Endometrial microvascular endothelial cells (primary cell): ENCODE results near the gene MPL. TPM values are rescaled to one million over a fixed set of nuclear protein-coding genes. Genes with fewer than 3 reads are reported as not detected.

Source experiments
- in situ Hi-C: cut with HindIII; loops from 2 replicates; pipeline ENCODE4 v1.10.0; 2017; ENCODE audit warnings: low sequenced_read_pairs, low pct_unique_long_range_greater_than_20kb; ENCODE audit errors: inconsistent ontology term
- total RNA-seq: library from RNA; depleted of rRNA; stranded (reverse); fragments of >200 nt; gene quantifications from one replicate; pipeline ENCODE4 v1.2.3, GENCODE V29; 2015; ENCODE audit errors: inconsistent ontology term

MPL gene
- total RNA-seq, 1 donor from 2014 or later = not detected

DNA sequence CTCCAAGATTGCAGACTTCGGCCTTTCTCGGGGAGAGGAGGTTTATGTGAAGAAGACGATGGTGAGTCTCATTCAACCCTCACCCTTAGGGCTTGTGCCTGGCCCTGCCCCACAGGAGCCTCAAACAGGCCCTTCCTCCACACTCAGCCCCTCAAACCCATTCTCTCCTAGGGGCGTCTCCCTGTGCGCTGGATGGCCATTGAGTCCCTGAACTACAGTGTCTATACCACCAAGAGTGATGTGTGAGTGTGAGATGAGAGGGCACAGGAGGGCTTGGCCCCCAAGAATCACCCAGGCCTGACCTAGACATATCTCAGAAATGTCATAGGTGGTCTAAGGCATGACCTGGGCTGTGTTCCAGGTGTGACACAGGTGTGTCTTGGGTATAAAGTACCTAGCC lies 18.3 kb upstream of the MPL start:
- in situ Hi-C loops = no loop called here

GRCh38 chr1:43319766-43320165 lies 17.9 kb upstream of the MPL start:
- in situ Hi-C loops = no loop called here

GRCh38 chr1:43321331-43321891 lies 16.2 kb upstream of the MPL start:
- in situ Hi-C loops = no loop called here

DNA sequence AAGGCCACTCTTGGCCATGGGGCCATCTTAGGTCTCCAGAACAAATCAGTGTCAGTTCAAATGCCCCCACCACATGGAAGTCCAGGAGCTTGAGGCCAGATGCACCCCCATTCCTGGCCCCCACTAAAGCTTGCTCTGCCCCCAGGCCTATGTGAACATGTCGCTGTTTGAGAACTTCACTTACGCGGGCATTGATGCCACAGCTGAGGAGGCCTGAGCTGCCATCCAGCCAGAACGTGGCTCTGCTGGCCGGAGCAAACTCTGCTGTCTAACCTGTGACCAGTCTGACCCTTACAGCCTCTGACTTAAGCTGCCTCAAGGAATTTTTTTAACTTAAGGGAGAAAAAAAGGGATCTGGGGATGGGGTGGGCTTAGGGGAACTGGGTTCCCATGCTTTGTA lies 15.1 kb upstream of the MPL start:
- in situ Hi-C loops = no loop called here

- in situ Hi-C loops = no loop called here
These were observed 12.8 kb upstream of the MPL start for GRCh38 chr1:43324810-43325209.

DNA sequence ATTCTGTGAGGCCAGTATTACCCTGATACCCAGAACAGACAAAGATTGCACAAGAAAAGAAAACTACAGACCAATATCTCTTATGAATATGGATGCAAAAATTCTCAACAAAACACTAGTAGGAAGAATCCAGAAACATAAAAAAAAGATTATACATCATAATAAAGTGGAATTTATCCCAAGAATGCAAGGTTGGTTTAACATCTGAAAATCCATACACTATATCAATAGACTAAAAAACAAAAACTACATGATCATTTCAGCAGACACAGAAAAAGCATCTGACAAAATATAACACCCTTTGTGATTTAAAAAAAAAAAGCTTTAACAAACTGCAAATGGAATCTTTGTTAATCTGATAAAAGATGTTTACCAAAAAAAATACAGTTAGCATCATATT lies 12.2 kb upstream of the MPL start:
- in situ Hi-C loops = no loop called here

DNA sequence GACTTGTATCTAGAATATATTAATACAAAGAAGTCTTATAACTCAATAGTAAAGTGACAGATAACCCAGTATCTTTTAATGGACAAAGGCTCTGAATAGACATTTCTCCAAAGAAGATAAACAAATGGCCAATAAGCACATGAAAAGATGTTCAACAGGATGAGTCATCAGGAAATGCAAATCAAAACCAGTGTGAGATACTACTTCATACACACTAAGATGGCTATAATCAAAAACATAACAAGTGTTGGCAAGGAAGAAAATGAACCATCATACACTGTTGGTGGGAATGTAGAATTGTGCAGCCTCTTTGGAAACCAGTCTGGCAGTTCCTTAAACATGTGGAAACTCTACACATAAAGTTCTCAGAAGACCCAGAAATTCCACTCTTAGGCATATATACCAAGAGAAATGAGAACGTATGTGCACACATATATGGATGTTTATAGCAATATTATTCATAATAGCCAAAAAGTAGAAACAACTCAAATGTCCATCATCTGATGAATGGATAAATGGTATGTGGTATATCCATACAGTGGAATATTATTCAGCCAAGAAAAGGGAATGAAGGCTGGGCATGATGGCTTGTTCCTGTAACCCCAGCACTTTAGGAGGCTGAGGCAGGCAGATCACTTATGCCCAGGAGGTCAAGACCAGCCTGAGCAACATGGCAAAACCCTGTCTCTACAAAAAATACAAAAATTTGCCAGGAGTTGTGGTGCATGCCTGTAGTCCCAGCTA lies 9.9 kb upstream of the MPL start:
- in situ Hi-C loops = no loop called here

DNA sequence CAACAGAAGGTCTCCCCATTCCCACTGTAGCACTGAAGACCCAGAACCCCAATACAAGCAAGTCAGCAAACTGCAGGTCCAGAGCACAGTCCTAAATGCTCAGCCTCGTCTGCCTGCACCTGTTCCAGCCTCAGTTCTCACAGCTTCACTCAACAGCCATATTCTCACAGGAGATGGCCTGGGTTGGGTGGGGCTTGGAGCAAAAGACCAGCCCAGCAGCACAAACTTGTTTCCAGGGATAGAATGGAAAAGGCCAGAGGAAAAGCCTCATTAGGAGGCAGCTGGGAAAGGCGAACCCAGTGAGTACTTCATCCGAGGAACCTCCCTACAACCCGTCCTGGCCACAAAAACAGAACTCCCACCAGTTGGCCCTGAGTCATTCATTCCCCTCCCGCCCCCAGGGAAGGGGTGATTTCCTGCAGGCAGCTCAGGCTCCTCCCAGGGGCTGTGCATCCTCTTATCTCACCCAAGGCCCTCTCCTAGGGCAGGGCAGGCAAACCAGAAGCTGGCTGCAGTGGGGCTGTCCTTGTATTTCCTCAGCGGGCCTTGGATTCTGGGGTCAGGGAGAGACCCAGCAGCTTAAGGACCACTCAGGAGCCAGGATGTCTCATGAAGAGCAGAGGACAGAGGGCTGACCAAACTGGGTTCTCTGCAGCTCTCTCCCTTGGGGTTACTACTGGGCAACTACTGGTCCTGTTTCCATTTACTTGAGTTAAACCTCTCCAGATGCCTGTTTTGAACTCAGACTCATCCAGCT lies 7.4 kb upstream of the MPL start:
- in situ Hi-C loops = no loop called here

GRCh38 chr1:43331688-43332087 lies 5.9 kb upstream of the MPL start:
- in situ Hi-C loops = no loop called here

GRCh38 chr1:43334453-43335205 lies 3.0 kb upstream of the MPL start:
- in situ Hi-C loops = no loop called here

- in situ Hi-C loops = no loop called here
These were observed 383 bp downstream of the MPL start for GRCh38 chr1:43338001-43338400.

DNA sequence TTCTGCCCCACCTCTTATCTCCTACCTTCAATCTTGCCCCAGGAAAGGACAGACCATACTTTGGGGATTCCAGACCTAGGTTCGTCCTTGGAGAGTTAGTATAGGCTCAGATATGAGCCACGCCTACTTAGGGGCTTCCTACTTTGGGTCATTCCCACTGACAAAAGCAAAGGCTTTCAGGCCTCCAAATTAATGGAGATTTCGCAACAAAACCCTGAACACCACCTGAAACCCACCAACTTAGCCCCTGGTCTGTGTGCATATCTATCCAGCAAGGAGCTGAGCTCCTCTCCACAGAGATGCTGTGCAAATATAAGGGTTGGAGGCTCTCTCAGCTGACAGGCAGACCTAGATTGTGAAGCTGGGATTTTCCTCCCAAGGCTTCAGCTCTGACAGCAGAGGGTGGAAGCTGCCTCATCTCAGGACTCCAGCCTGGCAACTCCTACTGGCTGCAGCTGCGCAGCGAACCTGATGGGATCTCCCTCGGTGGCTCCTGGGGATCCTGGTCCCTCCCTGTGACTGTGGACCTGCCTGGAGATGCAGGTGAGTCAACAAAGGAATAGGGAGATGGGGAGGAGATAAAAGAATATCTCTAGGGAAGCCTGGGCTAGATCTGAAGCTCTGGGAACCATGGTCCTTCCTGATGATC lies 2.1 kb downstream of the MPL start:
- in situ Hi-C loops = no loop called here

DNA sequence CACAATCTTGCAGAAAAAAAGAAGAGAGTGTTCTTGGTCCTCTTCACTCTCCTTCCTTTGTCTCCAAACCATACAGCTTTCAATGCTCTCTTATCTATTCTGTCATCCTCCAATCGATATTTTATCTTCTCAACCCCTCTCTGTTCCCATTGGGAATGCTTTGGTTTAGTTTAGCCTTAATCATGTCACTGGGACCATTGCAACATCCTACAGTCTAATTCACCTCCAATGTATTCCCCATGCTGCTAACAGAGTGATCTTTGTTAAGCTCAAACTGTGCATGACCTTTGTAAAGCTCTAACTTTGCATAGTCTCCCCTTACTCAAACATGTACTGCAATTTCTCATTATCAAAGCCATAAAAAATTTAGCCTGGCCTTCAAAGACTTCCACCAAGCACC lies 2.9 kb downstream of the MPL start:
- in situ Hi-C loops = no loop called here

DNA sequence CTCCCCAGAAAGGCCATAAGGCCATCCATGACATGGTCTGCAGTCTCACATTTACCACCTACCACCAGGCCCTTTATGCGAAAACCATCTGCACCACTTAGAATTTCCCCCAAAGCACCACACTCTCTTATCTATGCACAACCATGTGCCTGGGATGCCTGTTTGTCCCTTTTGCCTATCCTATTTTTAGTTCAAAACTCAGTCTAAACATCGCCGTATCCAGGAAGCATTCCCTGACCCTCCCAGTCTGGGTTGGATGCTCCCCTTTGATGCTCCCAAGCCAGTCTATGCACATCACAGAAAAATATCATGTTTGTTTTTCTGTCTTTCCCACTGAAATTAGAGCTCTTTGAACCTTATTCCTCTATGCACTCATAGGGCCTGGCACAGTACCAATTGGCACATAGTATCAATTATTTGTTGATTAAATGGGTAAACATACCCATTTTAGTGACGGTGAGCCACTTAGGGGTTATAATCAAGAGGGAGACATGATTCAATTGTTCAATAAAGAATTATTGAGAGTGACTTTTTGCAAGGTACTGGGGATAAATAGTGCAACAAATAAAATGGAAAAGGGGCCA lies 6.7 kb downstream of the MPL start:
- in situ Hi-C loops = no loop called here

GRCh38 chr1:43345120-43345519 lies 7.5 kb downstream of the MPL start:
- in situ Hi-C loops = no loop called here

DNA sequence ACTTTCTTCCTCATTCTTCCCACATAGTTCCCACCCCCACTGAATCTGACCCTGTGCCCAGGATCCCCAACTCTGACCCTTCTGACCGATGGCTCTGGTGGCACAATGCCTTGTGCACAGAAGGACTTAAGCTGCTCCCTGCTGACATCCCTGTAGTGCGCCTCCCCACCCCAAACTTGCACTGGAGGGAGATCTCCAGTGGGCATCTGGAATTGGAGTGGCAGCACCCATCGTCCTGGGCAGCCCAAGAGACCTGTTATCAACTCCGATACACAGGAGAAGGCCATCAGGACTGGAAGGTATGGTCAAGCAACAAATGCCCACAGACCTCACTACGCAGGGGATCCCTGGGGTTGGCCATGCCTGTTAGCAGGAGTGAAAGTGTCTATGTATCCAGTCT lies 9.0 kb downstream of the MPL start:
- in situ Hi-C loops = no loop called here

GRCh38 chr1:43348343-43348808 lies 10.8 kb downstream of the MPL start:
- in situ Hi-C loops = no loop called here

GRCh38 chr1:43348809-43349593 lies 11.4 kb downstream of the MPL start:
- in situ Hi-C loops = no loop called here
